ENCODE results near the gene NXPH1.

- TF ChIP-seq POLR2A (IDR thresholded peaks at IDR 0.05; ENCODE audit: low read length) (no peak), GATA1 (IDR thresholded peaks at IDR 0.05; ENCODE audit: low read depth, low read length) (no peak)
Observed at GRCh38 chr7:8684426-8684825, 251.0 kb downstream of the NXPH1 start.

Data from erythroblast (primary cell).